ENCODE measurements around the gene APOL2. TPM values are rescaled to one million over a fixed set of nuclear protein-coding genes. Genes with fewer than 3 reads are reported as not detected.
"Not testable (repeated sequence)": the region's sequence is repeated elsewhere in the genome, so short reads cannot be mapped to it uniquely, and the experiment has no call there.

APOL2 gene
- polyA plus RNA-seq, 1 donor, result 34.9 TPM

DNA sequence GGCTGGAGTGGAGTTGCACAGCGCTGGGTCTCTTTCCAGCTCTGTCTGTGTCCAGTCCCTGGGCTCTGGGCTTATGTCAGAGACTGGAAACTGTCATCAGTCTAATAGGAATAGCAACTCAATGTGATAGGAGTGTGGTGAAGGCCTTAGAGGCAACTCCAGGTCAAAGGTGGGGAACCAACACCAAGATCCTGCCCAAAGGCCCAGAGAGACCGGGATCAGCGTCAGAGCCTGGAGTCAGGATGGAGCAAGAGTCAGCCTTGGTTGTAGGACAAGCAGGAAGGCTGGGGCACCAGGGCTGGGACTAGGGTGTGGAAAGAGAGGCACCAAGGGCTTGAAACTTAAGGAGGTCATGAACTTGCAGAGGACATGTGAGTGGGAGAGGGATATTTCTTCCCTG is 23.0 kb upstream of the APOL2 start:
- DNase-seq, result not testable (repeated sequence)

DNA sequence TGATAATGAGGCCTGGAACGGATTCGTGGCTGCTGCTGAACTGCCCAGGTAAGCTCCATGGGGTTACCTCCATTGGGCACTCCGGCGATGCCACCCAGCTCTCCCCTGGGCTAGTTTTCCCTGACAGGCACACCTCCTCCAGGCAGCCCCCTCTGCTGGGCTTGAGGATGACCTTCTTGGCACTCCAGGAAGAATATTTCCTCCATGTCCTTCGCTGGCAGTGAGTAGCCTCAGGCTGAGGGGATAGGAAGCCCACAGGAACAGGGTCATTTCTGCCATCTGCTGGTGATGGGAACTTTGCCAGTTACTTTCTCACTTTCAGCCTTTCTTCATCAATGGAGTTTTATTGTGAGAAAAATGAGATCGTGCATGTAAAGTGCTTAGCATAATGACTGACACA is 22.3 kb upstream of the APOL2 start:
- not testable (repeated sequence) for DNase-seq

DNA sequence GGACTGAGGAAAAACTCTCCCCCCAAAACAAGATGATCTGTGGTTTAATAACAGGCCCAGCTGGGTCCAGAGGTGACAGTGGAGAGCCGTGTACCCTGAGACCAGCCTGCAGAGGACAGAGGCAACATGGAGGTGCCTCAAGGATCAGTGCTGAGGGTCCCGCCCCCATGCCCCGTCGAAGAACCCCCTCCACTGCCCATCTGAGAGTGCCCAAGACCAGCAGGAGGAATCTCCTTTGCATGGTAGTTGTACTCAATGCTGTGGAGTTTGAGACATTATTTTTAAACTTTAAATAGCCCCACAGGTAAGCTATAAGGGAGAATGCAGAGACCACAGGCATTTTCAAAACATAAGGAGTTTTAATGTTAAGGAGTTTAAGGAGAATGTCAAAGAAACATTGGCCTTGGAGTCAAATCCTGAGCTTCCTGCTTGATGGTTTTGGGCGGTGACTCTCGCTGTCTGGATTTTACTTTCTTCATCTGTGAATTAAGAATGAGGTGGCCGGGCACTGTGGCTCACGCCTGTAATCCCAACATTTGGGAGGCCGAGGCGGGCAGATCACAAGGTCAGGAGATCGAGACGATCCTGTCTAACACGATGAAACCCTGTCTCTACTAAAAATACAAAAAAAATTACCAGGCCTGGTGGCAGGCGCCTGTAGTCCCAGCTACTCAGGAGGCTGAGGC is 20.4 kb upstream of the APOL2 start:
- no peak for DNase-seq

DNA sequence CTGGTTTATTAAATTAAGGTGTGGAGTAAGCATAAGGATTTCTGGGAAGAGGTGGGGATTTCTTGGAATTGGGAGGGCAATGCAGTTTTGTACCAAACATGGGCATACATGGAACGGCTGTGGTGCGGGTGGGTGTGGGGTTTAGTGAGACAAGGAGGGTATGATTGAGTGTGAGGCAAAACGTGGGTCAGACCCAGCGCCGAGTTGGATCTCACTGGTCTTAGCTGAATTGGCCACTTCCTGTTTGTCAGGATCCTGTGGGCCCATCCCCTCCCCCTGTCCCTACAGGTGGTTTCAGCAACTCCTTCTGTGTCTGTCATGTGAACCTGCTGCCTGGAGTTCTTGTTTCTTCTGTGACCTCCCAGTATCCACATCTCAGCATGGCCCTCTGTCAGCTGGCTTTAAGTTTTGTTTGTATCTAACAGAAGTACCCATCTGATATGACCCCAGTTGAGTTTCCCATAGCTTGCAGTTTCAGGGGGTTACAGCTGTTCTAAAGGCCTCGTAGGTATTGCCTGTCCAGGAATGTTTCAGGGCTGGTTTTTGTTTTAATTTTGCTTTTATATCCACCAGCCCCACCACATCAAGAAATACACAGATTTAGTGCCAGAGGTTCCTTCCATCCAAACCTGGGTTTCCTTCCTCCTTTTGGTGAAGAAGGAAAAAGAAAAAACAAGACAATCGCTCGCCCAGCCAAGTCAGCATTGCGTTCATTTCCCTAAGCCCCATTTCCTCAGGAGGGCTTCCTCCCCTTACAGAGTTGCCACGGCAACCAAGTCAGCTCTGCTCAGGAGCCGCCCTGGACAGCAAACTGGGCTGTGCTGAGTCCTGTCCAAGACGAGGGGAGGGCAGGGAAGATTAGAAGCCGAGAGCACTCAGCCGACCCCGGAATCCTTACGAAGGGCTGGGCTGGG is 19.6 kb upstream of the APOL2 start:
- no peak for DNase-seq

GRCh38 chr22:36257948-36258670 is 18.8 kb upstream of the APOL2 start:
- no peak for DNase-seq

GRCh38 chr22:36257308-36257707 is 18.0 kb upstream of the APOL2 start:
- no peak for DNase-seq

DNA sequence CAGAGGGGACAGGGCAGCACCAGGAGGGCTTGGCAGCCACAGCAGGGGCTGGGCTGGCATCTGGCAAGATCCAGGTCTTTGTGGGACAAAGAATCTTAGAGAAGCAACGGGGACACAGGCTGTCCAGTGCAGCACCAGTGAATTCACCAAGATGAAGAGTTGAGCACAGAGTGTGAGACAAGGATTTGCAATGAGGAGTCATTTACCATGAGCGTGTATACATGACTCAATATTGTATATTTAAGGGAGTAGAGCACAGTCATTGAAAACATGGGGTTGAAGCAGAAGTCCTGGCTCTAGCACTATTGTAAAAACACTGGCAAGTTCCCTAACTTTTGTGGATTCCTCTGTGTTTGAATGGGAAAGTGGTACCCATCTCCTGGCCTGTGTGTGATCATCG is 17.2 kb upstream of the APOL2 start:
- no peak for DNase-seq

- DNase-seq, result not testable (repeated sequence)
Observed at GRCh38 chr22:36255572-36255971, 16.2 kb upstream of the APOL2 start.

DNA sequence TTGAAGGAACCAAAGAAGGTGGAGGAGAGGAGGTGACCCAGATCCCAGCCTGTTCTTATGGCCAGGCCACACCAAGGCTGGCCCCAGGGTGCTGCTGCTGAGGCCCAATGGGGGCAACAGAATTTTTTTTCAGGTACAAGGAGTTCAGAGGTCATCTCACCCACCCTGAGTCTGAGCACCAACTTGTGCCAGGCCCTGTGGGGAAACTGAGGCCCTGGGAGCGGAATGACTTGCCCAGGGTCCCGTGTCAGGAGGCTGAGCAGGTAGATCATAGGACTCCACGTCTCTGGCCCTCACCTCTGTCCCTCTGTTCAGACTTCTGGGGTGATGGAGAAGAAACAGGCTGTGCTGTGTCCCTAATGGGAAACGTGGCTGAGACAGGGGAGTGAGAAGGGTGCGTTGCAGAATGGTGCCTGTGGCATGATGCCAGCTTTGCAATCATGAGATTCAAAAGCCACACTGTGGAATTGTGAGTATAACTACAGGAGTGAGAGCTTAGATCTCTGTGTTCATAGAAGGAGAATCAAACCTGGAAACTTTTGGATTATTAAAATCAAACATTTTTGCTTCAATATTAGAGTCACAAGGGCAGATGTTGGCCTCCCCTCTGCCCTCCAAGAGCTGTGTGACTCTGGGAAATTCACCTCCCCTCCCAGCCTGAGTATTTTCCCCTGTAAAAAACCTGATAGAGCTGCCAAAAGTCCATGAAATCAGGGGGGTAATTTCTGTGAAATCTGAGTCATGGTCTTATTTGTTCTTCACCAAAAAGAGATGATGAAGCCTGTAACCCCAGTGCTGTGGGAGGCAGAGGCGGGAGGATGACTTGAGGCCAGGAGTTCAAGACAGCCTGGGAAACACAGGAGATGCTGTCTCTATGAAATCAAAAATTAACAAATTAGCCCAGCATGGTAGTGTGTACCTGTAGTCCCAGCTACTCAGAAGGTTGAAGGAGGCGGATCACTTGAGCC is 14.5 kb upstream of the APOL2 start:
- DNase-seq, result no peak

DNA sequence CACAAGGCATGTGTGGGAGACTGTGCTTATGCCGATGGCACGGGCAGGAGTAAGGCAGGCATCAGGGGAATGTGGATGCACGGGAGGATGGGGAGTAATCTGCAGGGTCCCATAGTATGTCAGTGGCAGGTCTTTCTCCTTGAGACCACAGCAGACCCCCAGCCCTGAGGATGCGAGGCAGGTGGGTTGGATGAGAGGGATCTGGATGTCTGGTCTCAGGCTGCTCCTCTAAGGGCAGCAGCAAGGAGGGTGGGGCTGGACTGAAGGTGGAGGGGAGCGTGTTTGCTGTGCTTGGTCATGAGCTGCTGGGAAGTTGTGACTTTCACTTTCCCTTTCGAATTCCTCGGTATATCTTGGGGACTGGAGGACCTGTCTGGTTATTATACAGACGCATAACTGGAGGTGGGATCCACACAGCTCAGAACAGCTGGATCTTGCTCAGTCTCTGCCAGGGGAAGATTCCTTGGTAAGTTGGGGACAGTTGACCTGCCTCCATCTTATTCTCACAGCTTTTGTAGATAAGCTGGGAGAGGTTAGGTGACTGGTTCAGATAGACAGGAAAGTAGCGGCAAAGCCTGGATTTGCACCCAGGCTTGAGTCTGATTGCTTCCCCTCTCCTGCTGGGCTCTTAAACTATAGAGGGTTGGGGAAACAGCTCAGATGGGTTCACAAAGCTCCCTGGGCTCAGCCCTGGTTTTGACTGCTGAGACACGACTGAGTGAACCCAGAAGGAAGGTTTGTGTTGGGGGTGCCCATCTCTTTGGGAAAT is 13.6 kb upstream of the APOL2 start, which contains the start of gene APOL1:
Gene APOL1, plus strand, starts transcription at position 380 of the 769 bp plus-strand sequence. CDS start 1,823 bp downstream, outside the sequence.
- no peak for DNase-seq

- DNase-seq, result not testable (repeated sequence)
Observed at GRCh38 chr22:36251979-36252608, 12.8 kb upstream of the APOL2 start.

- not testable (repeated sequence) for DNase-seq
Observed at GRCh38 chr22:36250292-36250960, 11.1 kb upstream of the APOL2 start.

GRCh38 chr22:36249160-36249559 is 9.8 kb upstream of the APOL2 start:
- DNase-seq, result no peak

DNA sequence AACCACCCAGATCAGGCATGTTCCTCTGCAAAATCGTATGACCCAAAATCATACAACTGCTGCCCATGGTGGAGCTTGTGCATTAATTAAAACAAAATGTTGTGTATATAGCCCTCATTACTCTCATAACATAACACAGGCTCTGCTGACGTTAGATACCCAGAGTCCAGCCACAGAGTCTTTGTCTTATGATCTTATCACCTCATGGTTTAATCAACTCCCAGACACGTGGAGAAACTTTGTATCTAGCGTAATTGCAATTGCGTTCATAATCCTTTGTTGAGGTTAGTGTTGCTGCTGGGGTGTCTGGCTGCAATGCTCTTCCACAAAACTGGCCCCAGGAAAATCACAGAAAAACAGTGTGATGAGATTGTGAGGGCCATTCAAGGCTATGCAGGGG is 8.6 kb upstream of the APOL2 start:
- DNase-seq, result no peak

GRCh38 chr22:36246718-36247117 is 7.4 kb upstream of the APOL2 start:
- DNase-seq, result no peak

DNA sequence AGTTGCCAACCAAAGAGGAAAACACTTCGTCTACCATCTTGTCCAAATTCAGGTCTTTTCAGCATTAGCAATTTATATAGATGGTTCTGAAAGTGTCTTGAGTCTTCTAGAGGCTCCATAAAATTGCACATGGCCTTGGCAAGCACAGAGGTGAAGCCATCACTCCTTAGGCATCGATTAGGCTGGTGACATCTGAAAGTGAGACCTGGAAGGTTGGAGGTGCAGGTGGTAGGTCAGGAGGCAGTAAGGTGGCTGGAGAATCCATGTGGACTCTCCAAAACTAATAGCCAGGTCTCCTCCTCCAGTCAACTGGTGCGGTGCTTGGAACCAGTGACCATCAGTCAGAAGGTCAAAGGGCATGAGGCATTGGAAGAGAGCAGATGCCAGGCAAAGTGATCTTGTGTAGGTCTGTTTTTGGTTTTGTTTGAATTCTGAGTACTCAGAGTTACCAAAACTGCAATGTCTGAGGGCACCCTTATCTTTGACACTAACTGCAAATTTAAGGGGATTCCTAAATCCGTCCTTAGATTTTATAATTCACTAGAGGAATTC is 6.6 kb upstream of the APOL2 start:
- DNase-seq, result no peak

DNA sequence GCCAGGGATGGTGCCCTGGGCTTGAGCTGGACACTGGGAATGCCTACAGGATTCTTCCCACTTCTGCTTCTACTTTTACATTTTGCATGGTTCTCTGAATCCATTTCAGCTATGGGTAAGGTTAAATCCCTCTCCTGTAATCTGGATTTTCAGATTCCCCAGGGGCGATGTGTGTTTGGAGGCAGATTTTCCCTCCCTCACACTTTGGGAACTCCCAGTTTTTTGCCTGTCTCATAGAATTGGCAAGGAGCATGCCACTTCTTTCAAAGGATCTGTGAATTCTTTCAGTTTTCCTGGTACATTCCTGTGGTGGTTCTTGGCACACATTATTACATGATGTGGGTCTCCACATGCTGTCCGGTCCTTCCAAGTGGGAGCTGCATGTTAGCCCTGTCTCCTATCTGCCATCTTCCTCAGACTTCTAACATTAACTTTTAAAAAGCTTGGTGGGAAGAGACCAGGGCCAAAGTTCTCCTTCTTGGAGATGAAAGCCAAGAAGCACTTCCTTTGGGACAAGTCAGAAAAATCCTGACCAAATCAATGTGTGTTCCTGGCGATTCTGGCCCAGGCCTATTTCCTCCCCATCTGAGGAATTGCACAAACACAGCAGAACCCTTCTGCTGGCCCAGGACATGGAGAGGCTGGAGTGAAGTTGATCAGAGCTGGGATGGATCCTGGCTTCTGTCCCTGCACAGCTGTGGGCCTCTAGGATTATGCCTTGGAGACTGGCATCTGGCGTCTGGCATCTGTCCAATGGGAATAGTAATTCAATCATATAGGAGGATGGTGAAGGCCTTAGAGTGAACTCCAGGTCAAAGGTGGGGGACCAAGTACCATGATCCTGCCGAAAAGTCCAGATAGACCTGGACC is 5.4 kb upstream of the APOL2 start:
- no peak for DNase-seq

GRCh38 chr22:36243986-36244385 is 4.7 kb upstream of the APOL2 start:
- no peak for DNase-seq

DNA sequence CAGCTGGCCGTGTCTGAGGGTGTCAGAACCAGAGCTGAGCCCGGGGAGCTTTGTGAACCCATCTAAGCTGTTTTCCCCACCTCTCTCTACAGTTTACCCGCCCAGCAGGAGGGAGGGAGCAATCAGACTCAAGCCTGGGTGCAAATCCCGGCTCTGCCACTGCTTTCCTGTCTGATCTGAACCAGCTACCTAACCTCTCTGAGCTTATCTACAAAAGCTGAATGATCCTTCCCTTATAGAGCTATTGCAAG is 252 bp downstream of the APOL2 start:
- no peak for DNase-seq
